ENCODE results near the gene CCR7. TPM values are rescaled to one million over a fixed set of nuclear protein-coding genes. Genes with fewer than 3 reads are reported as not detected.
A peak's percentile ranks its signal among the peaks of the same experiment; 100 is the strongest.
"Not testable (repeated sequence)": the region's sequence is repeated elsewhere in the genome, so short reads cannot be mapped to it uniquely, and the experiment has no call there.

CCR7 gene
- total RNA-seq, 4 donors from 2014 or later = 1.2 TPM; not detected in 3

DNA sequence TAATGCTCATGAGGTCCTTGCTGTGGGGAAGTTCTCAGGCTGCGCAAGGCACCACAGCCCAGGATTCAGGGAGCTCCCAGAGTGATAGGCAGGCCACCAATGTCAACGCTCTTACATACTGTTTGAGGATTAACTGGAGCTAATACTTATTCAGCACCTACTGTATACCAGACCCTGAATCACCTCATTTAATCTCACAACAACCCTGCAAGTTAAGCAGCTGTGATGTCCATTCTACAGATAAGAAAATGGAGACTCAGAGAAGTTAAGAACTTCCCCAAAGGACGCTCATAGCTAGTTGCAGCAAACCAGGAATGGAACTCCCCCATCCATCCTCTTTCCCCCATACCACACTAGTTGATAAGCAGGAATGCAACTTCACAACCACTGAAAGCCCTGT, 25.5 kb upstream of the CCR7 start:
- no peaks in the 10 kb centered on the region for H3K27me3 ChIP-seq
- WGBS = 88% methylated on average over 3 of the region's 3 CpGs
- no peak overlapping the region for H3K4me3 ChIP-seq
- no peaks in the 10 kb centered on the region for H3K9me3 ChIP-seq
- no peak overlapping the region for H3K27ac ChIP-seq
- no peak for DNase-seq (ENCODE audit: low spot score in 2 of 2)
- no peak for TF ChIP-seq POLR2AphosphoS5 (IDR thresholded peaks at IDR 0.05)
- no peak for TF ChIP-seq EP300 (IDR thresholded peaks at IDR 0.05)
- no peak for TF ChIP-seq POLR2A (IDR thresholded peaks at IDR 0.05)
- TF ChIP-seq, protein P1, sequence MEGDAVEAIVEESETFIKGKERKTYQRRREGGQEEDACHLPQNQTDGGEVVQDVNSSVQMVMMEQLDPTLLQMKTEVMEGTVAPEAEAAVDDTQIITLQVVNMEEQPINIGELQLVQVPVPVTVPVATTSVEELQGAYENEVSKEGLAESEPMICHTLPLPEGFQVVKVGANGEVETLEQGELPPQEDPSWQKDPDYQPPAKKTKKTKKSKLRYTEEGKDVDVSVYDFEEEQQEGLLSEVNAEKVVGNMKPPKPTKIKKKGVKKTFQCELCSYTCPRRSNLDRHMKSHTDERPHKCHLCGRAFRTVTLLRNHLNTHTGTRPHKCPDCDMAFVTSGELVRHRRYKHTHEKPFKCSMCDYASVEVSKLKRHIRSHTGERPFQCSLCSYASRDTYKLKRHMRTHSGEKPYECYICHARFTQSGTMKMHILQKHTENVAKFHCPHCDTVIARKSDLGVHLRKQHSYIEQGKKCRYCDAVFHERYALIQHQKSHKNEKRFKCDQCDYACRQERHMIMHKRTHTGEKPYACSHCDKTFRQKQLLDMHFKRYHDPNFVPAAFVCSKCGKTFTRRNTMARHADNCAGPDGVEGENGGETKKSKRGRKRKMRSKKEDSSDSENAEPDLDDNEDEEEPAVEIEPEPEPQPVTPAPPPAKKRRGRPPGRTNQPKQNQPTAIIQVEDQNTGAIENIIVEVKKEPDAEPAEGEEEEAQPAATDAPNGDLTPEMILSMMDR (IDR thresholded peaks at IDR 0.05) = no peak
- H3K36me3 ChIP-seq = no peaks in the 10 kb centered on the region
- H3K4me1 ChIP-seq = no peaks in the 10 kb centered on the region

DNA sequence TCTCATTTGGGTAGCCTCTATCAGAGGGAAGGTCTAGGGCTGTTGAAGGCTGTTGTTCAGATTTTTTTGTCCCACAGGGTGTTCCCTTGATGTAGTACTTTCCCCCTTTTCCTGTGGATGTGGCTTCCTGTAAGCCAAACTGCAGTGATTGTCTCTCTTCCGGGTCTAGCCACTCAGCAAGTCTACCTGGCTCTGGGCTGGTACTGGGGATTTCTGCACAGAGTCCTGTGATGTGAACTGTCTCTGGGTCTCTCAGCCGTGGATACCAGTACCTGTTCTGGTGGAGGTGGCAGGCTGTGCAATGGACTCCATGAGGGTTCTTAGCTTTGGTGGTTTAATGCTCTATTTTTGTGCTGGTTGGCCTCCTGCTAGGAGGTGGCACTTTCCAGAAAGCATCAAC, 23.3 kb upstream of the CCR7 start:
- H3K4me1 ChIP-seq = no peaks in the 10 kb centered on the region
- TF ChIP-seq EP300 (IDR thresholded peaks at IDR 0.05) (no peak), POLR2A (IDR thresholded peaks at IDR 0.05) (no peak), POLR2AphosphoS5 (IDR thresholded peaks at IDR 0.05) (no peak)
- TF ChIP-seq, protein P1 (IDR thresholded peaks at IDR 0.05) = no peak
- WGBS = 93% methylated on average over 2 of the region's 2 CpGs

DNA sequence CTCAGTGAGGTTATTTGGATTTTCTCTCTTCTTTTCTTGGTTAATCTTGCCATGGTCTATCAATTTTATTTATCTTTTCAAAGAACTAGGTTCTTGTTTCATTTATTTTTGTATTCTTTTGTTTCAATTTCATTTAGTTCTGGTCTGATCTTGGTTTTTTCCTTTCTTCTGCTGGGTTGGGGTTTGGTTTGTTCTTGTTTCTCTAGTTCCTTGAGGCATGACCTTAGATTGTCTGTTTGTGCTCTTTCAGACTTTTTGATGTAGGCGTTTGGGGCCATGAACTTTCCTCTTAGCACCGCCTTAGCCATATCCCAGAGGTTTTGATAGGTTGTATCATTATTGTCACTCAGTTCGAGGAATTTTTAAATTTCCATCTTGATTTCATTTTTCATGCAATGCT, 21.0 kb upstream of the CCR7 start:
- WGBS = 87% methylated on average over 3 of the region's 3 CpGs
- H3K27ac ChIP-seq; H3K9me3 ChIP-seq; H3K27me3 ChIP-seq; H3K36me3 ChIP-seq; H3K4me3 ChIP-seq; DNase-seq (ENCODE audit: low spot score in 2 of 2): not testable (repeated sequence)
- H3K4me1 ChIP-seq = peaks cover 20% of the 10 kb centered on the region

More for the DNA sequence above, 23.3 kb upstream of the CCR7 start:
- no peak overlapping the region for H3K4me3 ChIP-seq
- DNase-seq (ENCODE audit: low spot score in 2 of 2) = no peak
- H3K9me3 ChIP-seq = no peaks in the 10 kb centered on the region
- H3K27me3 ChIP-seq = no peaks in the 10 kb centered on the region
- H3K27ac ChIP-seq = no peak overlapping the region
- H3K36me3 ChIP-seq = no peaks in the 10 kb centered on the region

DNA sequence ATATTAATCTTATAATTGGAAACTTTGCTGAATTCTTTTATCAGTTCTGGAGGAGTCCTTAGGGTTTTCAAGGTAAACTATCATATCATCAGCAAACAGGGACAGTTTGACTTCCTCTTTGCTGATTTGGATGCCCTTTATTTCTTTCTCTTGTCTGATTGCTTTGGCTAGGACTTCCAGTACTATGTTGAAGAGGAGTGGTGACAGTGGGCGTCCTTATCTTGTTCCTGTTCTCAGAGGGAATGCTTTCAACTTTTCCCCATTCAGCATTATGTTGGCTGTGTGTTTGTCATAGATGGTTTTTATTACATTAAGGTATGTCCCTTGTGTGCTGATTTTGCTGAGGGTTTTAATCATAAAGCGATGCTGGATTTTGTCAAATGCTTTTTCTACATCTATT, 19.7 kb upstream of the CCR7 start:
- not testable (repeated sequence) for H3K27ac ChIP-seq; DNase-seq (ENCODE audit: low spot score in 2 of 2); H3K27me3 ChIP-seq; H3K36me3 ChIP-seq; H3K9me3 ChIP-seq; H3K4me3 ChIP-seq
- H3K4me1 ChIP-seq = peaks cover 20% of the 10 kb centered on the region
- whole genome bisulfite sequencing = 88% methylated on average over 2 of the region's 2 CpGs

DNA sequence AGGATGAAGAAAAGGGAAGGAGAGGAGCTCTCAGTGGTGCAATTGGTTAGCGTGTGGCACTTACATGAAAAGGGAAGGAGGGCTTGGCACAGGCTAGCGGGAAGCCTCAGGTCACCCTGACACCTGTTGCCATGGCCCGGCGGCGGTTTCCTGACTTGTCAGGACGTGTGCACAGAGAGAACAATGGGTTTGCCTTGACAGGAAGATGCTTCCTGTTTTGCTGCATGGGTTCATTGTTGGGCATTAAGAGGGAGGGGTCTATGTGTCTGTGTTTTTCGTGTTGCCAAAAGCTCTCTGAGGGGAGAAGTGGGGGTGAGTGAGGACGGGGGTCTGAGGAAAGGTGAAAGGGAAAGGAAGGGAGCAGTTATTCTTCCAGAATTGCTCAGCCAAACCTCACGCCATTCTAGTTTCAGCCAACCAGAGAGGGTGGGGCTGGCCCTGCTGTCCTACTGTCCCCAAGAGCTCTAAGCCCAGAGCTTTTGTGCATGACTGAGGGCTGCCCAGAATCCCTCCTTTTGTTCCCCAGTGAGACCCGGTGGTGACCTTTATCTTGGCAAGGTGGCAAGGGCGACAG, 17.1 kb upstream of the CCR7 start:
- DNase-seq (ENCODE audit: low spot score in 2 of 2) = peak in 1 of 2 donors; percentile 84
- Histone ChIP-seq H3K4me1 (peaks cover 20% of the 10 kb centered on the region), H3K4me3 (peak overlapping the region; percentile 18), H3K9me3 (no peaks in the 10 kb centered on the region), H3K27ac (peak overlapping the region; percentile 79), H3K36me3 (no peaks in the 10 kb centered on the region), H3K27me3 (no peaks in the 10 kb centered on the region)
- 34% methylated on average over 11 of the region's 11 CpGs for WGBS
- TF ChIP-seq POLR2AphosphoS5 (IDR thresholded peaks at IDR 0.05) = peak in 1 of 3 donors; percentile 10
- no peak for TF ChIP-seq POLR2A (IDR thresholded peaks at IDR 0.05)
- TF ChIP-seq, protein P1 (IDR thresholded peaks at IDR 0.05) = no peak
- no peak for TF ChIP-seq EP300 (IDR thresholded peaks at IDR 0.05)

DNA sequence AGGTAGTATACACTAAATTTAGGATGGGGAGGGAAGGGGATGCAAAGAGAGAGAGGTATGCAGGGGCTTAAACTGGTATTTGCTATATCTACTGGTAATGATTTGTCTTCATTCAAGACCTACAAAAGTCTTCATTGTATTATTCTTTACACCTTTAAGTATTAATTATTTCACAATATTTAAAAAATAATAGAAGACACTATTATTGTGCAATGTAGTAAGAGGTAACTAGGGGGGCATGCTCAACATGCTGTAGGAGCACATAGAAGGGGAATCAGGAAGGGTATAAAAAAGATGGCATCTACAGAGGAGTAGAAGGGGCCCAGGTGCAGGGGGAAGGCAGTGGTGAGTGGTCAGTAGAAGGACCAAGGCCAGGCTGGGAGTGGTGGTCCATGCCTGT, 14.9 kb upstream of the CCR7 start:
- H3K4me1 ChIP-seq = peaks cover 25% of the 10 kb centered on the region
- no peaks in the 10 kb centered on the region for H3K36me3 ChIP-seq

More for the DNA sequence above, 14.9 kb upstream of the CCR7 start:
- TF ChIP-seq, protein P1 (IDR thresholded peaks at IDR 0.05) = no peak
- TF ChIP-seq POLR2AphosphoS5 (IDR thresholded peaks at IDR 0.05) = no peak
- no peak for TF ChIP-seq EP300 (IDR thresholded peaks at IDR 0.05)
- no peak overlapping the region for H3K27ac ChIP-seq
- H3K9me3 ChIP-seq = no peaks in the 10 kb centered on the region
- H3K27me3 ChIP-seq = no peaks in the 10 kb centered on the region
- H3K4me3 ChIP-seq = no peak overlapping the region
- DNase-seq (ENCODE audit: low spot score in 2 of 2) = no peak

Data from suprapubic skin (tissue), 4 donors.